ENCODE data around the gene B9D1. TPM values are rescaled to one million over a fixed set of nuclear protein-coding genes. Genes with fewer than 3 reads are reported as not detected.

Gene B9D1
- total and polyA plus RNA-seq, 2 of the 13 experiments (the other 11 are each of a cell fraction or from before 2014, with no cell fraction given), result 27.7 to 31.1 TPM

DNA sequence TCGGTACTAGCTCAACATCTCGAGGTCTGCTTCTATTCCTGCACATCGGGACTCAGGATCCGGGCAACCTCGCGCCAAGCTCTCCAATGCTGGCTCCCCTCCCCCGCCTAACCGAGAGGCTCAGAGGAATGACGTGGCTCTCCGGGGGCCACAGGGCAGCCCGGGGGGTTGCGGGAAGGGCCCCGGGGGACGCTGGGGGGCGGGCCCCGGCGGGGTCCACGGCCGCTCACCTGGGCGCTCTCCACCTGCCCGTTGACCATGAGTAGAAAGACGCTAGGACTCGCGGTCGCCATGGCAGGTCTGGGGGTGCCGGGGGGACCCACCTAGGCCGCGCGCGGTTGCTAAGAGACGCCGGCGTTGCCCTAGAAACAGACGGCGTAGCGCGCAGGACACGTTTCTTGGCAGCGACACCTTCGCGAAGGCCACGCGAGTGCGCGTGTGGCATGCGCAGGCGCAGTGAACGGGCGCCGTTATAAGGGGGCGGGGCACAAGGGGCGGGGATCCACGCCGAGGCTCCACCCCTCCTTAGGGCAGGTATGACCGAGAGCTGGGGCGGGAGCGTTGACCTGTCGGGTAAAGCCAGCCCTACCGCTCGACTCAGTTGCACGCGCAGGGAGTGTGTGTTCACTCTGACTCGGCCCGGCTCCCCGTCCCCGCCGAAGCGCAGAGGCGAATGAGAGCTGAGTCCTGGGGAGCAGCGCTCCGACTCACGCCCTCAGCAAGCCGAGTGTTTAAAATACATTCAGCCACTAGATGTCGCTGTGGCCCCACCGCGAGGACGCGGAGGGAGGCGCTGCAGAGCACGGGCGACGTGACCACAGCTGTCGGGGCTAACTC is at the start of gene B9D1 (continued):
- TF ChIP-seq, protein P1, sequence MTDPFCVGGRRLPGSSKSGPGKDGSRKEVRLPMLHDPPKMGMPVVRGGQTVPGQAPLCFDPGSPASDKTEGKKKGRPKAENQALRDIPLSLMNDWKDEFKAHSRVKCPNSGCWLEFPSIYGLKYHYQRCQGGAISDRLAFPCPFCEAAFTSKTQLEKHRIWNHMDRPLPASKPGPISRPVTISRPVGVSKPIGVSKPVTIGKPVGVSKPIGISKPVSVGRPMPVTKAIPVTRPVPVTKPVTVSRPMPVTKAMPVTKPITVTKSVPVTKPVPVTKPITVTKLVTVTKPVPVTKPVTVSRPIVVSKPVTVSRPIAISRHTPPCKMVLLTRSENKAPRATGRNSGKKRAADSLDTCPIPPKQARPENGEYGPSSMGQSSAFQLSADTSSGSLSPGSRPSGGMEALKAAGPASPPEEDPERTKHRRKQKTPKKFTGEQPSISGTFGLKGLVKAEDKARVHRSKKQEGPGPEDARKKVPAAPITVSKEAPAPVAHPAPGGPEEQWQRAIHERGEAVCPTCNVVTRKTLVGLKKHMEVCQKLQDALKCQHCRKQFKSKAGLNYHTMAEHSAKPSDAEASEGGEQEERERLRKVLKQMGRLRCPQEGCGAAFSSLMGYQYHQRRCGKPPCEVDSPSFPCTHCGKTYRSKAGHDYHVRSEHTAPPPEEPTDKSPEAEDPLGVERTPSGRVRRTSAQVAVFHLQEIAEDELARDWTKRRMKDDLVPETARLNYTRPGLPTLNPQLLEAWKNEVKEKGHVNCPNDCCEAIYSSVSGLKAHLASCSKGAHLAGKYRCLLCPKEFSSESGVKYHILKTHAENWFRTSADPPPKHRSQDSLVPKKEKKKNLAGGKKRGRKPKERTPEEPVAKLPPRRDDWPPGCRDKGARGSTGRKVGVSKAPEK (CRISPR knock-in tag; IDR thresholded peaks at IDR 0.05; ENCODE audit: borderline replicate concordance), result no peak
- TF ChIP-seq SALL2 (CRISPR knock-in tag; IDR thresholded peaks at IDR 0.05) (peak; percentile 60), ZFAT (CRISPR knock-in tag; conservative IDR thresholded peaks at IDR 0.05) (no peak), HNRNPL (IDR thresholded peaks at IDR 0.05; ENCODE audit: low read depth, low read length) (no peak), ZBTB1 (CRISPR knock-in tag; IDR thresholded peaks at IDR 0.05; ENCODE audit: borderline replicate concordance) (no peak), ZKSCAN1 (IDR thresholded peaks at IDR 0.05; ENCODE audit: low read length) (no peak), MATR3 (CRISPR knock-in tag; IDR thresholded peaks at IDR 0.05) (no peak), ZSCAN12 (CRISPR knock-in tag; IDR thresholded peaks at IDR 0.05) (no peak), GFI1 (CRISPR knock-in tag; IDR thresholded peaks at IDR 0.05; ENCODE audit: borderline replicate concordance) (no peak; the same call in 1 of the 2 replicates), YY1 (IDR thresholded peaks at IDR 0.05; ENCODE audit: insufficient read depth, insufficient replicate concordance, low read depth, low read length) (no peak), ZNF253 (CRISPR knock-in tag; IDR thresholded peaks at IDR 0.05; ENCODE audit: borderline replicate concordance) (no peak), HNRNPK (IDR thresholded peaks at IDR 0.05; ENCODE audit: low read depth, low read length, poor library complexity, severe bottlenecking) (no peak), ZZZ3 (CRISPR knock-in tag; IDR thresholded peaks at IDR 0.05; ENCODE audit: borderline replicate concordance) (no peak; the same call in 1 of the 2 replicates), ZNF335 (CRISPR knock-in tag; IDR thresholded peaks at IDR 0.05) (0 out of 2 replicates have a peak, but pooled peaks have one; percentile 35)
- TF ChIP-seq, protein P2, sequence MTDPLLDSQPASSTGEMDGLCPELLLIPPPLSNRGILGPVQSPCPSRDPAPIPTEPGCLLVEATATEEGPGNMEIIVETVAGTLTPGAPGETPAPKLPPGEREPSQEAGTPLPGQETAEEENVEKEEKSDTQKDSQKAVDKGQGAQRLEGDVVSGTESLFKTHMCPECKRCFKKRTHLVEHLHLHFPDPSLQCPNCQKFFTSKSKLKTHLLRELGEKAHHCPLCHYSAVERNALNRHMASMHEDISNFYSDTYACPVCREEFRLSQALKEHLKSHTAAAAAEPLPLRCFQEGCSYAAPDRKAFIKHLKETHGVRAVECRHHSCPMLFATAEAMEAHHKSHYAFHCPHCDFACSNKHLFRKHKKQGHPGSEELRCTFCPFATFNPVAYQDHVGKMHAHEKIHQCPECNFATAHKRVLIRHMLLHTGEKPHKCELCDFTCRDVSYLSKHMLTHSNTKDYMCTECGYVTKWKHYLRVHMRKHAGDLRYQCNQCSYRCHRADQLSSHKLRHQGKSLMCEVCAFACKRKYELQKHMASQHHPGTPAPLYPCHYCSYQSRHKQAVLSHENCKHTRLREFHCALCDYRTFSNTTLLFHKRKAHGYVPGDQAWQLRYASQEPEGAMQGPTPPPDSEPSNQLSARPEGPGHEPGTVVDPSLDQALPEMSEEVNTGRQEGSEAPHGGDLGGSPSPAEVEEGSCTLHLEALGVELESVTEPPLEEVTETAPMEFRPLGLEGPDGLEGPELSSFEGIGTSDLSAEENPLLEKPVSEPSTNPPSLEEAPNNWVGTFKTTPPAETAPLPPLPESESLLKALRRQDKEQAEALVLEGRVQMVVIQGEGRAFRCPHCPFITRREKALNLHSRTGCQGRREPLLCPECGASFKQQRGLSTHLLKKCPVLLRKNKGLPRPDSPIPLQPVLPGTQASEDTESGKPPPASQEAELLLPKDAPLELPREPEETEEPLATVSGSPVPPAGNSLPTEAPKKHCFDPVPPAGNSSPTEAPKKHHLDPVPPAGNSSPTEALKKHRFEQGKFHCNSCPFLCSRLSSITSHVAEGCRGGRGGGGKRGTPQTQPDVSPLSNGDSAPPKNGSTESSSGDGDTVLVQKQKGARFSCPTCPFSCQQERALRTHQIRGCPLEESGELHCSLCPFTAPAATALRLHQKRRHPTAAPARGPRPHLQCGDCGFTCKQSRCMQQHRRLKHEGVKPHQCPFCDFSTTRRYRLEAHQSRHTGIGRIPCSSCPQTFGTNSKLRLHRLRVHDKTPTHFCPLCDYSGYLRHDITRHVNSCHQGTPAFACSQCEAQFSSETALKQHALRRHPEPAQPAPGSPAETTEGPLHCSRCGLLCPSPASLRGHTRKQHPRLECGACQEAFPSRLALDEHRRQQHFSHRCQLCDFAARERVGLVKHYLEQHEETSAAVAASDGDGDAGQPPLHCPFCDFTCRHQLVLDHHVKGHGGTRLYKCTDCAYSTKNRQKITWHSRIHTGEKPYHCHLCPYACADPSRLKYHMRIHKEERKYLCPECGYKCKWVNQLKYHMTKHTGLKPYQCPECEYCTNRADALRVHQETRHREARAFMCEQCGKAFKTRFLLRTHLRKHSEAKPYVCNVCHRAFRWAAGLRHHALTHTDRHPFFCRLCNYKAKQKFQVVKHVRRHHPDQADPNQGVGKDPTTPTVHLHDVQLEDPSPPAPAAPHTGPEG (CRISPR knock-in tag; IDR thresholded peaks at IDR 0.05), result peak; percentile 86
- TF ChIP-seq, protein P3, sequence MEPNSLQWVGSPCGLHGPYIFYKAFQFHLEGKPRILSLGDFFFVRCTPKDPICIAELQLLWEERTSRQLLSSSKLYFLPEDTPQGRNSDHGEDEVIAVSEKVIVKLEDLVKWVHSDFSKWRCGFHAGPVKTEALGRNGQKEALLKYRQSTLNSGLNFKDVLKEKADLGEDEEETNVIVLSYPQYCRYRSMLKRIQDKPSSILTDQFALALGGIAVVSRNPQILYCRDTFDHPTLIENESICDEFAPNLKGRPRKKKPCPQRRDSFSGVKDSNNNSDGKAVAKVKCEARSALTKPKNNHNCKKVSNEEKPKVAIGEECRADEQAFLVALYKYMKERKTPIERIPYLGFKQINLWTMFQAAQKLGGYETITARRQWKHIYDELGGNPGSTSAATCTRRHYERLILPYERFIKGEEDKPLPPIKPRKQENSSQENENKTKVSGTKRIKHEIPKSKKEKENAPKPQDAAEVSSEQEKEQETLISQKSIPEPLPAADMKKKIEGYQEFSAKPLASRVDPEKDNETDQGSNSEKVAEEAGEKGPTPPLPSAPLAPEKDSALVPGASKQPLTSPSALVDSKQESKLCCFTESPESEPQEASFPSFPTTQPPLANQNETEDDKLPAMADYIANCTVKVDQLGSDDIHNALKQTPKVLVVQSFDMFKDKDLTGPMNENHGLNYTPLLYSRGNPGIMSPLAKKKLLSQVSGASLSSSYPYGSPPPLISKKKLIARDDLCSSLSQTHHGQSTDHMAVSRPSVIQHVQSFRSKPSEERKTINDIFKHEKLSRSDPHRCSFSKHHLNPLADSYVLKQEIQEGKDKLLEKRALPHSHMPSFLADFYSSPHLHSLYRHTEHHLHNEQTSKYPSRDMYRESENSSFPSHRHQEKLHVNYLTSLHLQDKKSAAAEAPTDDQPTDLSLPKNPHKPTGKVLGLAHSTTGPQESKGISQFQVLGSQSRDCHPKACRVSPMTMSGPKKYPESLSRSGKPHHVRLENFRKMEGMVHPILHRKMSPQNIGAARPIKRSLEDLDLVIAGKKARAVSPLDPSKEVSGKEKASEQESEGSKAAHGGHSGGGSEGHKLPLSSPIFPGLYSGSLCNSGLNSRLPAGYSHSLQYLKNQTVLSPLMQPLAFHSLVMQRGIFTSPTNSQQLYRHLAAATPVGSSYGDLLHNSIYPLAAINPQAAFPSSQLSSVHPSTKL (CRISPR knock-in tag; IDR thresholded peaks at IDR 0.05), result peak; percentile 6; the same call in 1 of the 2 replicates
